Body of pancreas (tissue), 4 donors: Measurements from ENCODE around the gene PTPRB.

ENCODE experiments used
- CTCF ChIP-seq, 7 experiments: fragments of 450-650 bp in 4 of 7; fragments of 200-600 bp in 3 of 7; sonication (generic) in 3 of 7; IDR thresholded peaks; one replicate each; pipeline ENCODE4 v1.5.1; 2016 to 2019; ENCODE audit warnings: antibody characterized with exemption in 7 of 7
- POLR2A ChIP-seq, 3 donors: fragments of 450-650 bp; IDR thresholded peaks; one replicate each; pipeline ENCODE4 v1.6.1; 2016; ENCODE audit warnings: antibody characterized with exemption in 3 of 3, mild to moderate bottlenecking in 2 of 3

- TF ChIP-seq CTCF (IDR thresholded peaks at IDR 0.05) (no peak), POLR2A (IDR thresholded peaks at IDR 0.05) (no peak)
Observed at GRCh38 chr12:70581208-70581607, 56.0 kb downstream of the PTPRB start.
